Astrocyte of the cerebellum (primary cell): ENCODE data around the gene TMEM123.

Source experiments
- DNase-seq: peaks from one replicate; pipeline ENCODE4 v3.0.0-alpha.2; 2011; ENCODE audit warnings: low read depth
- H3K4me3 ChIP-seq: 2 replicates; pipeline ENCODE4 v1.5.1; 2011; ENCODE audit warnings: mild to moderate bottlenecking, low read depth, low read length, moderate library complexity
- CTCF ChIP-seq: IDR thresholded peaks from 2 replicates; pipeline ENCODE4 v1.5.1; 2012; ENCODE audit warnings: low read length, low read depth, moderate library complexity, mild to moderate bottlenecking; ENCODE audit errors: missing control alignments
- in situ Hi-C: cut with HindIII; loops from 2 replicates; pipeline ENCODE4 v1.10.0; 2017; ENCODE audit warnings: low sequenced_read_pairs

TMEM123 gene

GRCh38 chr11:102453921-102454320 lies 1.4 kb upstream of the TMEM123 start:
- in situ Hi-C loops: no loop called here
- no peak for TF ChIP-seq CTCF
- no peak overlapping the region for H3K4me3 ChIP-seq
- no peak for DNase-seq

GRCh38 chr11:102453302-102453695 lies 734 bp upstream of the TMEM123 start:
- no peak for DNase-seq
- in situ Hi-C loops: no loop called here
- no peak for TF ChIP-seq CTCF
- peak overlapping the region; percentile 62 for H3K4me3 ChIP-seq

- in situ Hi-C loops: no loop called here
- no peak for DNase-seq
- peak overlapping the region; percentile 62 for H3K4me3 ChIP-seq
- peak; percentile 27 for TF ChIP-seq CTCF
Observed at GRCh38 chr11:102451681-102452460, 694 bp downstream of the TMEM123 start.

GRCh38 chr11:102451041-102451680 lies 1.4 kb downstream of the TMEM123 start:
- peak overlapping the region; percentile 62 for H3K4me3 ChIP-seq
- TF ChIP-seq CTCF: no peak
- DNase-seq: no peak
- in situ Hi-C loops: no loop called here

- no peak overlapping the region for H3K4me3 ChIP-seq
Observed at GRCh38 chr11:102449651-102450570, 2.7 kb downstream of the TMEM123 start.

More at GRCh38 chr11:102449651-102450570, 2.7 kb downstream of the TMEM123 start:
- in situ Hi-C loops: no loop called here
- no peak for DNase-seq
- TF ChIP-seq CTCF: no peak
